ENCODE data around the gene TOE1.

DNA sequence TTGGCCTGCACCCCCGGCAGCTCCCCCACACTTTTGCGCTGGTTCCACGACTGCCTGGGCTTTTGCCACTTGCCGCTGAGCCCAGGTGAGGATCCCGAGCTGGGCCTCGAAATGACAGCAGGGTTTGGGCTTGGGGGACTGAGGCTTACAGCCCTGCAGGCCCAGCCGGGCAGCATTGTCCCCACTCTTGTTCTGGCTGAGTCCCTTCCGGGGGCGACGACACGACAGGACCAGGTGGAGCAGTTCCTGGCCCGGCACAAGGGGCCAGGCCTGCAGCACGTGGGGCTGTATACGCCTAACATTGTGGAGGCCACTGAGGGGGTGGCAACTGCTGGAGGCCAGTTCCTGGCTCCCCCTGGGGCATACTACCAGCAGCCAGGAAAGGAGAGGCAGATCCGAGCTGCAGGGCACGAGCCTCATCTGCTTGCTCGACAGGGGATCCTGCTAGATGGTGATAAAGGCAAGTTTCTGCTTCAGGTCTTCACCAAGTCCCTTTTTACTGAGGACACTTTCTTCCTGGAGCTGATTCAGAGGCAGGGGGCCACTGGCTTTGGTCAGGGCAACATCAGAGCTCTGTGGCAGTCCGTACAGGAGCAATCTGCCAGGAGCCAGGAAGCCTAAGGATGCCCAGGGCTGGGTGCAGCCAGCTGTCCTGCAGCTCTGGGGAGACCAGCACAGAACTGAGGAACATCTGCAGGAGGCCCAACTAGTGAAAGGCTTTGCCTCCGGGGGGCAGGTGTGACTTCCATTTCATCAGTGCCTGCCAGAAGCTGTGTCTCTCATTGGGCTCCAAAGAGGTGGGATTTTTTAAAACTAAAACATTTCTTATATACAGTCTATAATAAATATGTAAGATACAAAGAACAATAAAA is 12.1 kb upstream of the TOE1 start:
- TF ChIP-seq, protein P1, sequence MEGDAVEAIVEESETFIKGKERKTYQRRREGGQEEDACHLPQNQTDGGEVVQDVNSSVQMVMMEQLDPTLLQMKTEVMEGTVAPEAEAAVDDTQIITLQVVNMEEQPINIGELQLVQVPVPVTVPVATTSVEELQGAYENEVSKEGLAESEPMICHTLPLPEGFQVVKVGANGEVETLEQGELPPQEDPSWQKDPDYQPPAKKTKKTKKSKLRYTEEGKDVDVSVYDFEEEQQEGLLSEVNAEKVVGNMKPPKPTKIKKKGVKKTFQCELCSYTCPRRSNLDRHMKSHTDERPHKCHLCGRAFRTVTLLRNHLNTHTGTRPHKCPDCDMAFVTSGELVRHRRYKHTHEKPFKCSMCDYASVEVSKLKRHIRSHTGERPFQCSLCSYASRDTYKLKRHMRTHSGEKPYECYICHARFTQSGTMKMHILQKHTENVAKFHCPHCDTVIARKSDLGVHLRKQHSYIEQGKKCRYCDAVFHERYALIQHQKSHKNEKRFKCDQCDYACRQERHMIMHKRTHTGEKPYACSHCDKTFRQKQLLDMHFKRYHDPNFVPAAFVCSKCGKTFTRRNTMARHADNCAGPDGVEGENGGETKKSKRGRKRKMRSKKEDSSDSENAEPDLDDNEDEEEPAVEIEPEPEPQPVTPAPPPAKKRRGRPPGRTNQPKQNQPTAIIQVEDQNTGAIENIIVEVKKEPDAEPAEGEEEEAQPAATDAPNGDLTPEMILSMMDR (IDR thresholded peaks at IDR 0.05): no peak
- no peak for TF ChIP-seq EZH2 (IDR thresholded peaks at IDR 0.05; ENCODE audit: borderline replicate concordance, insufficient read depth, low read depth, low read length, poor library complexity, severe bottlenecking)
